GM12892 (cell line): ENCODE data around the gene ATP2A2.

Source experiments
- POLR2A ChIP-seq: IDR thresholded peaks from 2 replicates; pipeline ENCODE4 v1.6.1; 2011; ENCODE audit warnings: low read depth, low read length, control low read depth
- POLR2AphosphoS5 ChIP-seq: IDR thresholded peaks from 2 replicates; pipeline ENCODE4 v1.6.1; 2011; ENCODE audit warnings: low read depth, low read length, control low read depth
- TAF1 ChIP-seq: IDR thresholded peaks from 2 replicates; pipeline ENCODE4 v1.6.1; 2011; ENCODE audit warnings: low read depth, mild to moderate bottlenecking, control low read depth, low read length, borderline replicate concordance

- TF ChIP-seq POLR2A (no peak), POLR2AphosphoS5 (no peak), TAF1 (no peak)
These were observed 13.9 kb upstream of the ATP2A2 start for GRCh38 chr12:110266980-110267620.
